LNCAP (cell line): ENCODE data around the gene TXK.

Experiments
- CTCF ChIP-seq: fragments of 450-650 bp; IDR thresholded peaks from 2 replicates; pipeline ENCODE4 v1.5.1; 2017; ENCODE audit warnings: mild to moderate bottlenecking

TXK gene

GRCh38 chr4:48134081-48134480 is at the start of gene TXK:
Gene TXK, minus strand, starts transcription at chr4:48134250. Its CDS starts 80 bp downstream, at chr4:48134170.
- TF ChIP-seq CTCF: no peak

GRCh38 chr4:48180234-48180633 is 46.2 kb upstream of the TXK start:
- TF ChIP-seq CTCF: no peak

- TF ChIP-seq CTCF: no peak
Observed at GRCh38 chr4:48178931-48179330, 44.9 kb upstream of the TXK start.

- TF ChIP-seq CTCF: no peak
Observed at GRCh38 chr4:48175806-48176205, 41.8 kb upstream of the TXK start.

GRCh38 chr4:48175328-48175727 is 41.3 kb upstream of the TXK start:
- TF ChIP-seq CTCF: no peak

GRCh38 chr4:48173056-48173991 is 39.3 kb upstream of the TXK start:
- no peak for TF ChIP-seq CTCF

GRCh38 chr4:48172651-48173050 is 38.6 kb upstream of the TXK start:
- TF ChIP-seq CTCF: no peak
